Adrenal gland (tissue), 12 donors: ENCODE measurements around the gene TMEM151A. TPM values are rescaled to one million over a fixed set of nuclear protein-coding genes. Genes with fewer than 3 reads are reported as not detected.

Experiments used
- DNase-seq, 7 donors: peaks; one replicate each; pipeline ENCODE4 v3.0.0-alpha.2; 2019 to 2020
- H3K27ac ChIP-seq, 5 donors: fragments of 200-600 bp; sonication (generic) in 4 of 5; 1 replicate in 3 of 5; 2 replicates in 2 of 5; pipeline versions ENCODE4 v1.5.1 to v1.8.0; 2016 to 2020; ENCODE audit warnings: mild to moderate bottlenecking in 1 of 5
- H3K27me3 ChIP-seq: fragments of 200-600 bp; 2 replicates; pipeline ENCODE4 v1.8.0; 2021
- H3K36me3 ChIP-seq, 2 donors: fragments of 200-600 bp; replicated peaks in 1 of 2; 1 replicate in 1 of 2; 2 replicates in 1 of 2; pipeline versions ENCODE4 v1.5.1 to v1.8.0; 2018 to 2022
- H3K4me1 ChIP-seq, 2 donors: fragments of 200-600 bp; replicated peaks in 1 of 2; 1 replicate in 1 of 2; 2 replicates in 1 of 2; pipeline versions ENCODE4 v1.5.1 to v1.8.0; 2018 to 2021
- H3K4me3 ChIP-seq, 4 donors: fragments of 200-600 bp; sonication (generic) in 3 of 4; one replicate each; pipeline ENCODE4 v1.5.1; 2016 to 2018
- H3K9me3 ChIP-seq, 3 donors: fragments of 200-600 bp; sonication (generic) in 1 of 3; replicated peaks in 1 of 3; 1 replicate in 2 of 3; 2 replicates in 1 of 3; pipeline versions ENCODE4 v1.5.1 to v1.8.0; 2016 to 2021
- CTCF ChIP-seq, 6 experiments: fragments of 450-650 bp in 4 of 6; fragments of 200-600 bp in 2 of 6; sonication (generic) in 1 of 6; IDR thresholded peaks; 1 replicate in 5 of 6; 2 replicates in 1 of 6; pipeline versions ENCODE4 v1.5.1 to v1.8.0; 2016 to 2021; ENCODE audit warnings: antibody characterized with exemption in 6 of 6, mild to moderate bottlenecking in 2 of 6, moderate library complexity in 1 of 6
- POLR2A ChIP-seq, 2 donors: fragments of 450-650 bp; IDR thresholded peaks; one replicate each; pipeline ENCODE4 v1.6.1; 2017; ENCODE audit warnings: antibody characterized with exemption in 2 of 2, mild to moderate bottlenecking in 2 of 2, moderate library complexity in 1 of 2
- WGBS, 4 donors: extraction: QIAGEN DNeasy Blood & Tissue Kit in 2 of 4; methylation state at CpG; one replicate each; pipeline versions ENCODE4 v1.1.5 to v1.1.7; 2013 to 2017; 5-methylcytosine and 5-hydroxymethylcytosine counted together
- intact Hi-C, 2 donors: fragments of 100-400 bp; cut with DNase I; formaldehyde crosslinking; loops; one replicate each; pipeline versions ENCODE4 v1.14.1 to v1.15.0; 2022 to 2023
- polyA plus RNA-seq, 3 donors: library from polyadenylated mRNA; stranded (reverse); fragments of 200-250 nt in 2 of 3; fragments of 350-450 nt in 1 of 3; fragmentation: Illumina TruSeq in 1 of 3; extraction: RNeasy Lipid Tissue Mini Kit (QIAGEN cat#74804) in 1 of 3; gene quantifications; one replicate each; pipeline ENCODE4 v1.2.3, GENCODE V29; 2013 to 2014
- total RNA-seq, 9 donors: library from RNA; depleted of rRNA in 4 of 9; stranded (reverse); fragments of >200 nt in 4 of 9; fragments of 120-200 nt in 1 of 9; fragmentation: NEBNext Ultra II Directional in 1 of 9; extraction: Animal tissue kit (Norgen Biotek cat#: 25700) in 1 of 9; gene quantifications; one replicate each; pipeline versions ENCODE4 v1.1.0 to v1.2.4, GENCODE V29; 2013 to 2023
- donor health status: healthy with polysubstance abuse.
- donor health status: Bipolar disorder and iron deficiency.
- donor health status: DM: yes; HTN: yes; CAD: no.
- donor health status: DM: no; HTN: no; CAD: no.
- donor health status: DM: no; HTN: no; CAD: no.
- donor health status: DM: yes; HTN: yes; CAD: no.

Gene TMEM151A
- total and polyA plus RNA-seq, 12 donors, result 0.07 to 6.8 (median 1.3) TPM; not detected in 3

DNA sequence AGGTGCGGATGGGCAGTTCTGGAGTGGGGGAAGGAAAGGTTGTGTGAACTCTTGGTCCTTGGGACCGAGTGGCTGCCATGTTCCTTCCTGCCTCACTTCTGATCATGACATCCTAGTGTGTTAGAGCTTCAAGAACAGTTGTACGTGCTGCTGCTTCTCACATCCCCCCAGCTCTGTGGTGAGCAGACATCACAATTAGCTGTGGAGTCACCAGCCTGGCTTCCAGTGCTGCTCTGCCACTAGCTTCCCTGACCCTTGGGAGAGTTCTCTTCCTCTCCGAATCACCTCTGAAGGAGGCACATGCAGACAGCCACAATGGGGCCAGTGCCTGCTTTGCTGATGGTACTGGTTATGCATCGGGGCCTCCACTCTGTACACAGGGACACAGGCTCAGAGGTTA is 29.5 kb upstream of the TMEM151A start:
- H3K4me1 ChIP-seq, result peaks cover 4 to 15% of the 10 kb centered on the region in 2 donors
- intact Hi-C loops, result no loop called here
- TF ChIP-seq CTCF (IDR thresholded peaks at IDR 0.05) (no peak), POLR2A (IDR thresholded peaks at IDR 0.05) (no peak)
- 94 to 100% (median 95%) methylated on average over 1 to 5 of the region's 5 CpGs for WGBS, 4 donors
- H3K4me3 ChIP-seq, result no peak overlapping the region
- DNase-seq, result no peak
- no peaks in the 10 kb centered on the region for H3K27me3 ChIP-seq
- no peaks in the 10 kb centered on the region for H3K9me3 ChIP-seq
- peaks cover 0 to 19% of the 10 kb centered on the region in 2 donors for H3K36me3 ChIP-seq
- no peak overlapping the region for H3K27ac ChIP-seq

DNA sequence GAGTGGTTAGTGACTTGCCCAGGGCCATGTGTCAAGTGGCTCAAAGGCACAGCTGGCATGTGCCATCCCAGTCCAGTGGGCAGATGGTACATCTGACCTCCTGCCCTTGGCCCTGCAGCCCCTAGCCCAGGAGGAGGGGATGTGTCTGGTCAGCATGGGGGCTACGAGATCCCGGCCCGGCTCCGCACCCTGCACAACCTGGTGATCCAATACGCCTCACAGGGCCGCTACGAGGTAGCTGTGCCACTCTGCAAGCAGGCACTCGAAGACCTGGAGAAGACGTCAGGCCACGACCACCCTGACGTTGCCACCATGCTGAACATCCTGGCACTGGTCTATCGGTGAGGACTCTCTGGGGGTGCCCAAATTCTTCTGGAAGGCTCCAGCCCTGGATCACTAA is 29.0 kb upstream of the TMEM151A start:
- Histone ChIP-seq H3K4me3 (no peak overlapping the region), H3K27me3 (no peaks in the 10 kb centered on the region), H3K27ac (no peak overlapping the region), H3K36me3 (peaks cover 0 to 19% of the 10 kb centered on the region in 2 donors), H3K4me1 (peaks cover 4 to 14% of the 10 kb centered on the region in 2 donors), H3K9me3 (no peaks in the 10 kb centered on the region)
- intact Hi-C loops, result no loop called here
- TF ChIP-seq CTCF (IDR thresholded peaks at IDR 0.05) (no peak), POLR2A (IDR thresholded peaks at IDR 0.05) (no peak)
- 80 to 95% (median 93%) methylated on average over 1 to 12 of the region's 12 CpGs; no CpG with 5 or more reads in 1 of the 4 donors for WGBS, 4 donors
- DNase-seq, result no peak

- Histone ChIP-seq H3K36me3 (peaks cover 0 to 19% of the 10 kb centered on the region in 2 donors), H3K4me1 (peaks cover 4 to 19% of the 10 kb centered on the region in 2 donors), H3K27ac (no peak overlapping the region), H3K9me3 (no peaks in the 10 kb centered on the region), H3K27me3 (no peaks in the 10 kb centered on the region), H3K4me3 (no peak overlapping the region)
- intact Hi-C loops, result no loop called here
- no peak for TF ChIP-seq CTCF (IDR thresholded peaks at IDR 0.05)
- no peak for TF ChIP-seq POLR2A (IDR thresholded peaks at IDR 0.05)
- WGBS, 4 donors, result 90 to 94% (median 93%) methylated on average over 2 to 4 of the region's 4 CpGs
- no peak for DNase-seq
Observed at GRCh38 chr11:66263231-66263630, 28.5 kb upstream of the TMEM151A start.

- Histone ChIP-seq H3K27ac (no peak overlapping the region), H3K36me3 (peaks cover 0 to 19% of the 10 kb centered on the region in 2 donors), H3K4me1 (peaks cover 0 to 13% of the 10 kb centered on the region in 2 donors), H3K9me3 (no peaks in the 10 kb centered on the region), H3K27me3 (no peaks in the 10 kb centered on the region), H3K4me3 (no peak overlapping the region)
- no peak for TF ChIP-seq CTCF (IDR thresholded peaks at IDR 0.05)
- no peak for TF ChIP-seq POLR2A (IDR thresholded peaks at IDR 0.05)
- WGBS, 4 donors, result 94 to 98% (median 96%) methylated on average over 9 to 10 of the region's 10 CpGs
- intact Hi-C loops, result no loop called here
- no peak for DNase-seq
Observed at GRCh38 chr11:66263785-66264184, 27.9 kb upstream of the TMEM151A start.
